ENCODE results near the gene PRKCA. TPM values are rescaled to one million over a fixed set of nuclear protein-coding genes. Genes with fewer than 3 reads are reported as not detected.

The PRKCA gene
- total and polyA plus RNA-seq, 10 of the 15 experiments (the other 5 are each of a cell fraction or from before 2014, with no cell fraction given): 0.11 to 14.6 (median 0.72) TPM

- Histone ChIP-seq H3K9ac (ENCODE audit: control insufficient read depth, insufficient read depth, low read length) (no peak overlapping the region), H3K27me3 (replicated peaks in 1 of 2; ENCODE audit: control insufficient read depth in 2 of 2, insufficient read depth in 2 of 2, low read length in 1 of 2) (no peaks in the 10 kb centered on the region), H3K4me2 (ENCODE audit: control insufficient read depth, insufficient read depth) (no peak overlapping the region), H3K79me2 (ENCODE audit: control insufficient read depth, insufficient read depth, low read length) (no peaks in the 10 kb centered on the region), H3K4me3 (no peak overlapping the region), H3K4me1 (ENCODE audit: control insufficient read depth, insufficient read depth, low read length) (no peaks in the 10 kb centered on the region), H2AFZ (ENCODE audit: control insufficient read depth, low read depth, low read length) (no peak overlapping the region), H4K20me1 (ENCODE audit: control insufficient read depth, insufficient read depth) (no peaks in the 10 kb centered on the region), H3K9me3 (replicated peaks; ENCODE audit: control insufficient read depth, insufficient read depth, low read length) (peaks cover 2% of the 10 kb centered on the region; the same call in 2 of the 3 replicates), H3K27ac (ENCODE audit: control insufficient read depth, insufficient read depth) (no peak overlapping the region), H3K36me3 (ENCODE audit: control insufficient read depth in 2 of 2, insufficient read depth in 2 of 2, low read length in 1 of 2) (no peaks in the 10 kb centered on the region)
- no peak for FAIRE-seq
- ChIA-PET RAD21 (ENCODE audit: unreplicated experiment) (no interaction called here), CTCF (no interaction called here), POLR2A (no interaction called here), SMC1A (ENCODE audit: uncharacterized antibody, unreplicated experiment) (no interaction called here)
- WGBS (ENCODE audit: insufficient coverage, insufficient replicate concordance, low lambda C conversion rate, missing lambda C conversion rate): 16% methylated on average over 5 of the region's 5 CpGs
- no peak for DNase-seq (ENCODE audit: low read depth, low spot score)
- ATAC-seq: no peak
- BruUV-seq (replicated peaks): no TSS peak
- in situ Hi-C loops (cut with MboI) (no loop called here), intact Hi-C loops (cut with micrococcal nuclease; ENCODE audit: unreplicated experiment) (no loop called here)
- no peak for TF ChIP-seq SUPT20H (IDR thresholded peaks at IDR 0.05; ENCODE audit: borderline replicate concordance, control insufficient read depth, low read depth, low read length)
- no peak for TF ChIP-seq TBL1XR1 (IDR thresholded peaks at IDR 0.05; ENCODE audit: low read depth, low read length)
- no peak for TF ChIP-seq IRF3 (IDR thresholded peaks at IDR 0.05)
- TF ChIP-seq PAX8 (IDR thresholded peaks at IDR 0.05): no peak
- no peak for TF ChIP-seq FOXM1 (IDR thresholded peaks at IDR 0.05; ENCODE audit: low read depth, low read length)
- TF ChIP-seq RFX5 (IDR thresholded peaks at IDR 0.05; ENCODE audit: low read depth, low read length): no peak
- TF ChIP-seq, protein P1, sequence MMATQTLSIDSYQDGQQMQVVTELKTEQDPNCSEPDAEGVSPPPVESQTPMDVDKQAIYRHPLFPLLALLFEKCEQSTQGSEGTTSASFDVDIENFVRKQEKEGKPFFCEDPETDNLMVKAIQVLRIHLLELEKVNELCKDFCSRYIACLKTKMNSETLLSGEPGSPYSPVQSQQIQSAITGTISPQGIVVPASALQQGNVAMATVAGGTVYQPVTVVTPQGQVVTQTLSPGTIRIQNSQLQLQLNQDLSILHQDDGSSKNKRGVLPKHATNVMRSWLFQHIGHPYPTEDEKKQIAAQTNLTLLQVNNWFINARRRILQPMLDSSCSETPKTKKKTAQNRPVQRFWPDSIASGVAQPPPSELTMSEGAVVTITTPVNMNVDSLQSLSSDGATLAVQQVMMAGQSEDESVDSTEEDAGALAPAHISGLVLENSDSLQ (IDR thresholded peaks at IDR 0.05): no peak
- TF ChIP-seq RAD51 (IDR thresholded peaks at IDR 0.05): no peak
- TF ChIP-seq TAF1 (IDR thresholded peaks at IDR 0.05; ENCODE audit: borderline replicate concordance, low read depth, low read length): no peak
- TF ChIP-seq ZBED1 (IDR thresholded peaks at IDR 0.05; ENCODE audit: borderline replicate concordance): no peak
These were observed 247.4 kb downstream of the PRKCA start for GRCh38 chr17:66549731-66550207.

All from GM12878 (cell line).